ENCODE data around the gene LSS. TPM values are rescaled to one million over a fixed set of nuclear protein-coding genes. Genes with fewer than 3 reads are reported as not detected.

LSS gene
- total RNA-seq, 1 donor from 2014 or later, result 108 TPM

GRCh38 chr21:46139686-46140085 is 88.9 kb downstream of the LSS start:
- H3K36me3 ChIP-seq, result no peaks in the 10 kb centered on the region
- H3K4me1 ChIP-seq, result no peaks in the 10 kb centered on the region
- intact Hi-C loops (cut with DNase I), result no loop called here
- H3K27ac ChIP-seq, result no peak overlapping the region
- no peak for ATAC-seq
- no peak overlapping the region for H3K4me3 ChIP-seq
- H3K27me3 ChIP-seq, result peaks cover 11% of the 10 kb centered on the region
- no peak for TF ChIP-seq CTCF (IDR thresholded peaks at IDR 0.05)
- DNase-seq, result no peak
- no peaks in the 10 kb centered on the region for H3K9me3 ChIP-seq

- Histone ChIP-seq H3K9me3 (no peaks in the 10 kb centered on the region), H3K4me3 (no peak overlapping the region), H3K4me1 (no peaks in the 10 kb centered on the region), H3K27me3 (peaks cover 11% of the 10 kb centered on the region), H3K27ac (no peak overlapping the region), H3K36me3 (no peaks in the 10 kb centered on the region)
- no peak for ATAC-seq
- no peak for TF ChIP-seq CTCF (IDR thresholded peaks at IDR 0.05)
- DNase-seq, result no peak
- intact Hi-C loops (cut with DNase I), result no loop called here
These were observed 90.1 kb downstream of the LSS start for GRCh38 chr21:46138383-46138970.

Other genes starting within 250 kb of the LSS start
- gene COL6A1, start 247.0 kb downstream of the LSS start, total RNA-seq, result 175 TPM
- gene COL6A2, start 130.7 kb downstream of the LSS start, total RNA-seq, result 269 TPM
- 0.46 TPM for gene FTCD, start 73.2 kb downstream of the LSS start, total RNA-seq
- 4.7 TPM for gene SPATC1L, start 44.3 kb downstream of the LSS start, total RNA-seq
- gene MCM3AP, start 56.8 kb upstream of the LSS start, total RNA-seq, result 92.2 TPM
- 14.0 TPM for gene YBEY, start 57.6 kb upstream of the LSS start, total RNA-seq
- 2.3 TPM for gene C21orf58, start 95.1 kb upstream of the LSS start, total RNA-seq
- 29.3 TPM for gene PCNT, start 95.4 kb upstream of the LSS start, total RNA-seq
- 35.6 TPM for gene DIP2A, start 230.1 kb upstream of the LSS start, total RNA-seq

Data from upper lobe of right lung (tissue), 1 donor.